SK-N-SH treated with all-trans-retinoic acid at 6 μM for 48 hours (cell line): ENCODE results near the gene WNK1.
"Not testable (repeated sequence)": the region's sequence is repeated elsewhere in the genome, so short reads cannot be mapped to it uniquely, and the experiment has no call there.

ENCODE experiments used
- ATAC-seq: fragments of 200-7000 bp; cut with Tn5 transposase; 3 replicates; pipeline ENCODE4 v1.9.1; 2020; ENCODE audit warnings: mild to moderate bottlenecking, moderate library complexity
- ARNTL ChIP-seq: fragments of 450-650 bp; formaldehyde crosslinking; IDR thresholded peaks from 2 replicates; pipeline ENCODE4 v1.5.0; 2020; ENCODE audit warnings: low read depth, mild to moderate bottlenecking, moderate library complexity, borderline replicate concordance
- BACH2 ChIP-seq: fragments of 250-450 bp; sonication (Bioruptor Pico); IDR thresholded peaks from 2 replicates; pipeline ENCODE4 v1.9.0; 2021; ENCODE audit warnings: mild to moderate bottlenecking, borderline replicate concordance
- CREB5 ChIP-seq: fragments of 250-450 bp; sonication (Bioruptor Pico); IDR thresholded peaks from 2 replicates; pipeline ENCODE4 v1.5.1; 2020; ENCODE audit warnings: low read depth, mild to moderate bottlenecking, moderate library complexity
- CSDC2 ChIP-seq: fragments of 250-450 bp; sonication (Bioruptor Pico); IDR thresholded peaks from 2 replicates; pipeline ENCODE4 v1.5.0; 2020; ENCODE audit warnings: mild to moderate bottlenecking, moderate library complexity
- CSRNP3 ChIP-seq: fragments of 250-450 bp; sonication (Bioruptor Pico); IDR thresholded peaks from 2 replicates; pipeline ENCODE4 v1.5.1; 2021; ENCODE audit warnings: mild to moderate bottlenecking, moderate library complexity
- GLIS3 ChIP-seq: fragments of 250-450 bp; sonication (Bioruptor Pico); IDR thresholded peaks from 2 replicates; pipeline ENCODE4 v1.5.0; 2020; ENCODE audit warnings: mild to moderate bottlenecking, moderate library complexity
- ISL1 ChIP-seq: fragments of 250-450 bp; sonication (Bioruptor Pico); IDR thresholded peaks from 2 replicates; pipeline ENCODE4 v2.1.2; 2022; ENCODE audit warnings: mild to moderate bottlenecking, moderate library complexity
- OSR1 ChIP-seq: fragments of 250-450 bp; sonication (Bioruptor Pico); IDR thresholded peaks from 2 replicates; pipeline ENCODE4 v1.8.0; 2022; ENCODE audit warnings: moderate library complexity, mild to moderate bottlenecking, inconsistent platforms
- PATZ1 ChIP-seq: fragments of 250-450 bp; sonication (Bioruptor Pico); IDR thresholded peaks from 2 replicates; pipeline ENCODE4 v1.8.0; 2020; ENCODE audit warnings: mild to moderate bottlenecking, moderate library complexity, borderline replicate concordance
- POU6F1 ChIP-seq: fragments of 250-450 bp; sonication (Bioruptor Pico); IDR thresholded peaks from 2 replicates; pipeline ENCODE4 v1.8.0; 2021; ENCODE audit warnings: low read depth, mild to moderate bottlenecking, moderate library complexity, borderline replicate concordance
- PPARA ChIP-seq: fragments of 250-450 bp; sonication (Bioruptor Pico); IDR thresholded peaks from 2 replicates; pipeline ENCODE4 v1.5.0; 2020; ENCODE audit warnings: mild to moderate bottlenecking, borderline replicate concordance
- SNAI2 ChIP-seq: fragments of 250-450 bp; sonication (Bioruptor Pico); IDR thresholded peaks from 2 replicates; pipeline ENCODE4 v1.5.0; 2020; ENCODE audit warnings: mild to moderate bottlenecking, moderate library complexity
- TCF4 ChIP-seq: fragments of 250-450 bp; sonication (Bioruptor Pico); IDR thresholded peaks from 2 replicates; pipeline ENCODE4 v1.8.0; 2021; ENCODE audit warnings: mild to moderate bottlenecking, moderate library complexity, borderline replicate concordance
- TOX ChIP-seq: fragments of 250-450 bp; sonication (Bioruptor Pico); IDR thresholded peaks from 2 replicates; pipeline ENCODE4 v1.8.0; 2021; ENCODE audit warnings: mild to moderate bottlenecking, moderate library complexity, borderline replicate concordance
- TSHZ2 ChIP-seq: fragments of 250-450 bp; sonication (Bioruptor Pico); IDR thresholded peaks from 2 replicates; pipeline ENCODE4 v1.5.0; 2020; ENCODE audit warnings: mild to moderate bottlenecking, moderate library complexity
- ZC3H10 ChIP-seq: fragments of 250-450 bp; sonication (Bioruptor Pico); IDR thresholded peaks from 2 replicates; pipeline ENCODE4 v1.5.1; 2021; ENCODE audit warnings: mild to moderate bottlenecking, moderate library complexity
- ZFP3 ChIP-seq: fragments of 250-450 bp; sonication (Bioruptor Pico); IDR thresholded peaks from 2 replicates; pipeline ENCODE4 v1.5.0; 2020; ENCODE audit warnings: mild to moderate bottlenecking, moderate library complexity
- ZNF565 ChIP-seq: fragments of 450-650 bp; formaldehyde crosslinking; conservative IDR thresholded peaks from 2 replicates; pipeline ENCODE4 v1.5.0; 2020; ENCODE audit warnings: low read depth, mild to moderate bottlenecking, moderate library complexity
- ZNF70 ChIP-seq: fragments of 450-650 bp; formaldehyde crosslinking; IDR thresholded peaks from 2 replicates; pipeline ENCODE4 v1.5.0; 2020; ENCODE audit warnings: mild to moderate bottlenecking, moderate library complexity
- ZNF8 ChIP-seq: fragments of 450-650 bp; formaldehyde crosslinking; IDR thresholded peaks from 2 replicates; pipeline ENCODE4 v1.5.0; 2020; ENCODE audit warnings: mild to moderate bottlenecking, moderate library complexity

The WNK1 gene

GRCh38 chr12:848882-849527 lies 96.6 kb downstream of the WNK1 start (continued):
- no peak for TF ChIP-seq CSRNP3 (CRISPR knock-in tag)
- no peak for TF ChIP-seq CSDC2 (CRISPR knock-in tag)

- ATAC-seq, result not testable (repeated sequence)
Measured at GRCh38 chr12:849733-850437, 97.5 kb downstream of the WNK1 start.

GRCh38 chr12:851343-851742 lies 99.0 kb downstream of the WNK1 start:
- no peak for TF ChIP-seq ZFP3 (CRISPR knock-in tag)
- TF ChIP-seq ZNF8 (CRISPR knock-in tag), result no peak
- no peak for TF ChIP-seq ZNF70 (CRISPR knock-in tag)
- no peak for TF ChIP-seq ARNTL
- no peak for TF ChIP-seq ZC3H10
- TF ChIP-seq ISL1 (CRISPR knock-in tag), result peak; percentile 34
- no peak for TF ChIP-seq GLIS3 (CRISPR knock-in tag)
- no peak for TF ChIP-seq TCF4 (CRISPR knock-in tag)
- TF ChIP-seq POU6F1 (CRISPR knock-in tag), result no peak
- ATAC-seq, result peak; percentile 92

GRCh38 chr12:851913-852312 lies 99.5 kb downstream of the WNK1 start:
- TF ChIP-seq ARNTL, result no peak
- no peak for TF ChIP-seq OSR1 (CRISPR knock-in tag)
- TF ChIP-seq CREB5 (CRISPR knock-in tag), result no peak
- TF ChIP-seq ZNF565 (CRISPR knock-in tag), result no peak
- peak; percentile 67 for ATAC-seq

- no peak for ATAC-seq
- TF ChIP-seq ZNF70 (CRISPR knock-in tag), result no peak
- TF ChIP-seq TCF4 (CRISPR knock-in tag), result no peak
- TF ChIP-seq CSDC2 (CRISPR knock-in tag), result no peak
- TF ChIP-seq SNAI2, result no peak
- TF ChIP-seq CSRNP3 (CRISPR knock-in tag), result no peak
- TF ChIP-seq ZC3H10, result no peak
- TF ChIP-seq TOX, result no peak
- no peak for TF ChIP-seq PPARA (CRISPR knock-in tag)
- no peak for TF ChIP-seq OSR1 (CRISPR knock-in tag)
- TF ChIP-seq CREB5 (CRISPR knock-in tag), result no peak
- no peak for TF ChIP-seq ISL1 (CRISPR knock-in tag)
- no peak for TF ChIP-seq PATZ1
- TF ChIP-seq ZNF565 (CRISPR knock-in tag), result no peak
- no peak for TF ChIP-seq TSHZ2 (CRISPR knock-in tag)
- no peak for TF ChIP-seq ARNTL
- no peak for TF ChIP-seq BACH2 (CRISPR knock-in tag)
Measured at GRCh38 chr12:852864-853263, 100.5 kb downstream of the WNK1 start.
